Osteocyte (in vitro differentiated cells): ENCODE results near the gene GFOD1. TPM values are rescaled to one million over a fixed set of nuclear protein-coding genes. Genes with fewer than 3 reads are reported as not detected.

Experiments used
- DNase-seq: peaks from one replicate; pipeline ENCODE4 v3.0.0; 2021; ENCODE audit warnings: mixed read lengths; ENCODE audit not compliant: unreplicated experiment; ENCODE audit errors: extremely low spot score
- H3K27ac Mint-ChIP-seq: one replicate; pipeline ENCODE4 v1.8.0; 2021; ENCODE audit warnings: mild to moderate bottlenecking, mixed read lengths; ENCODE audit not compliant: unreplicated experiment
- H3K27me3 Mint-ChIP-seq: one replicate; pipeline ENCODE4 v1.8.0; 2021; ENCODE audit warnings: mixed read lengths; ENCODE audit not compliant: unreplicated experiment
- H3K36me3 Mint-ChIP-seq: one replicate; pipeline ENCODE4 v1.8.0; 2021; ENCODE audit warnings: mixed read lengths; ENCODE audit not compliant: unreplicated experiment
- H3K4me1 Mint-ChIP-seq: one replicate; pipeline ENCODE4 v1.8.0; 2021; ENCODE audit warnings: mixed read lengths; ENCODE audit not compliant: unreplicated experiment
- H3K4me3 Mint-ChIP-seq: one replicate; pipeline ENCODE4 v1.8.0; 2021; ENCODE audit warnings: mild to moderate bottlenecking, moderate library complexity, mixed read lengths; ENCODE audit not compliant: unreplicated experiment
- H3K9me3 Mint-ChIP-seq: one replicate; pipeline ENCODE4 v1.8.0; 2021; ENCODE audit warnings: mixed read lengths; ENCODE audit not compliant: unreplicated experiment
- CTCF ChIP-seq: fragments of 200-600 bp; sonication (generic); IDR thresholded peaks from 2 replicates; pipeline ENCODE4 v1.5.0; 2021; ENCODE audit warnings: antibody characterized with exemption, mild to moderate bottlenecking, moderate library complexity
- total RNA-seq: library from RNA; stranded (reverse); gene quantifications from 2 replicates; pipeline ENCODE4 v1.2.1, GENCODE V29; 2021

GFOD1 gene
- total RNA-seq, 1 donor from 2014 or later = 0.89 TPM

DNA sequence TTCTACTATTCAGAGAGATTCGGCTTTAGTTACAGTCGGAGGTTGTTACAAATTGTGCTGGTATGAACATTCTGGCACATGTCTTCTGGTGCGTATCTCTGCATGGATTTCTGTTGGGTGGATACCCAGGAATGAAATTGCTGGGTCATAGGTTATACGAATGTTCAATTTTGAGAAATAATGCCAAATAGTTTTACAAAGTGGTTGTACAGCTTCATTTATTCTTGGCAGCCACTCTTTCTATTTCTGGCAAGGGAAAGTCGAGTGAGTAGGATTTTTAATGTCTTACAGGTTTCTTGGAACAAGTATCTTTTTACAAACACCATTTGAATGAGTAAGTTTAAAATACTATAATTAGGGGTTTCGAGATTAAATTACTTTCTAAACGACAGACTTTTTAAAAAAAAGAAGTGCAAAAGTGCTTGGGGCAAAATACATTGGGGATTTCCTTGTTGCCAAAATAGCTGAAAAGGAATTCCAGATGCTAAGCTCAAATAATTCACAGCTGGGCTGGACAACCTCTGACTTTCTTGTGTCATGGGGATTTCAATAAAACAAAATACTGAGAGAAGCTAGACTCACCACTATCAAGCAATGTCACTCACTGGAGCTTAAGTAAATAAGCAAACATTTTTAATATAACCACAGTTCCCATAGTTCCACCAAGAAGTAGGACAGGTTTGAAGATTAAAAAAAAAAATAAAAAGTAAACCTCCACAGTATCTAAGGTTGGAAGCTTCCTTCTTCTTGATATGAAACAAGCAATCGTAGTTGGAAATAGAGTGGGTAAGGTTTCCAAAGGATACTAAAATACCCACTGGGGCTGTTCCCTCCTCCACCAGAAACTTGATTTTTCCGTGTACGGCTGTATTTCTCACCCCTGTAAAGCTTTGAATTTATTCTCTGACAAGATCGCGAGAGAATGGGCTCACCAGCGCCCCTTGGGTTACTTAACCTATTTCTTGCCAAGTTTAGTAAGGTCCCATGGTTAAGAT, 21.6 kb upstream of the GFOD1 start:
- H3K36me3 Mint-ChIP-seq = no peaks in the 10 kb centered on the region
- peaks cover 23% of the 10 kb centered on the region for H3K4me1 Mint-ChIP-seq
- DNase-seq = peak; percentile 32
- no peak for TF ChIP-seq CTCF
- peak overlapping the region; percentile 50 for H3K27ac Mint-ChIP-seq
- no peak overlapping the region for H3K4me3 Mint-ChIP-seq
- no peaks in the 10 kb centered on the region for H3K9me3 Mint-ChIP-seq
- peaks cover 7% of the 10 kb centered on the region for H3K27me3 Mint-ChIP-seq

GRCh38 chr6:13507306-13507860, 20.0 kb upstream of the GFOD1 start:
- no peak overlapping the region for H3K4me3 Mint-ChIP-seq
- peaks cover 24% of the 10 kb centered on the region for H3K4me1 Mint-ChIP-seq
- no peak overlapping the region for H3K27ac Mint-ChIP-seq
- TF ChIP-seq CTCF = no peak
- no peaks in the 10 kb centered on the region for H3K36me3 Mint-ChIP-seq
- no peak for DNase-seq
- no peaks in the 10 kb centered on the region for H3K9me3 Mint-ChIP-seq
- H3K27me3 Mint-ChIP-seq = peaks cover 7% of the 10 kb centered on the region

DNA sequence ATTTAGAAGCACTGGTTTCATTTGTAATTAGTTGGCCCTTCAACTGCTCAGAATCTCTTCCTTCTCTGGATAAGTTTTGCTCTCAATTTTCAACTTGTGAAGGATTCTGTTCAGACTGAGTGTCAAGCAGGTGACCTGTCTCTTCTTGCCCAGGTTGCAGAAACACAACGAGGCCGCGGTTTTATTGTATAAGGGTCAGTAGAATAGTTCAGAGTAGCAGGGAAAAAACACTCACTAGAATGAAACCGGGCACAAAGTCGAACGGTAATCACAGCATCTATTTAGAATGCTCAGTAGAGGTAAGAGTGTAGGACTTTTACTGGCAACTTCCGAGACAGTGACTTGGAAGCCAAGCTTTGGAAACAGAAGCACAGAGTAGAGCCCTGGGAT, 17.9 kb upstream of the GFOD1 start:
- H3K4me1 Mint-ChIP-seq = peaks cover 19% of the 10 kb centered on the region
- TF ChIP-seq CTCF = no peak
- no peaks in the 10 kb centered on the region for H3K9me3 Mint-ChIP-seq
- no peak overlapping the region for H3K4me3 Mint-ChIP-seq
- H3K36me3 Mint-ChIP-seq = no peaks in the 10 kb centered on the region
- no peak for DNase-seq
- H3K27ac Mint-ChIP-seq = no peak overlapping the region
- peaks cover 7% of the 10 kb centered on the region for H3K27me3 Mint-ChIP-seq

DNA sequence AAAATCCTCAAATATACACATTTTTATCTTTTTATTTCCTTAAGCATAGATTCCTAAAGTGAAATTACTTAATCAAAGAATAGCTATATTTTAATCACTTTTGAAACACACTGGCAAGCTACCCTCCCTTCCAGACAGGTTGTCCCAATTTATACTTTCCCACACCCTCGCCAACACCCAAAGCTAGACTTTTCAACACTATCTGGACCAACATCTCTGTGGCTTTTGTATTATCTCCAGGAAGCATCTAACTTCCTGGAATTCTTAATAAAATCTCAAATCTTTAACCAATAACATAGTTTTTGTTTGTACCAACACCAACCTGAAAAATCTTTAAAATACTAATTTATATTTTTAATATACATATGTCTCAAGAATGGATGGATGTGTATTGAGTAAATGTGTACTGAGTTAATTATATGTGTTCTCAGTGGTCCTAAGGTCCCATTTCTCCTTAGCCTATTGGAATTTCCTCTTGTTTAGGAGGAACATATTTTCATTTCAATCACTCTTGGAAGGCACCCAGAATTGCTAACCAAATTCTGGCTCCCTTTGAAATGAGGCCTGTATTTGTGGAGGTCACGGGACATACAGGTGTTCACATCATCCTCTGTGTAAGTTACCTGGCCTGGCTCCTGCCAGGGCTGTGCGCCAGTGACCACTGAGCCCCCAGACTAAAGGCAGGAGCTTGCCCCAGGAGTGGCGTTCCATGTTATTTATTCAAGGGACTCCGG, 17.4 kb upstream of the GFOD1 start:
- peak; percentile 40 for DNase-seq
- Mint-ChIP-seq H3K4me3 (no peak overlapping the region), H3K27me3 (peaks cover 7% of the 10 kb centered on the region), H3K4me1 (peaks cover 17% of the 10 kb centered on the region), H3K27ac (no peak overlapping the region), H3K9me3 (no peaks in the 10 kb centered on the region), H3K36me3 (no peaks in the 10 kb centered on the region)
- TF ChIP-seq CTCF = no peak
